ENCODE results near the gene PPFIBP1.
"Not testable (repeated sequence)": the region's sequence is repeated elsewhere in the genome, so short reads cannot be mapped to it uniquely, and the experiment has no call there.

Gene PPFIBP1

DNA sequence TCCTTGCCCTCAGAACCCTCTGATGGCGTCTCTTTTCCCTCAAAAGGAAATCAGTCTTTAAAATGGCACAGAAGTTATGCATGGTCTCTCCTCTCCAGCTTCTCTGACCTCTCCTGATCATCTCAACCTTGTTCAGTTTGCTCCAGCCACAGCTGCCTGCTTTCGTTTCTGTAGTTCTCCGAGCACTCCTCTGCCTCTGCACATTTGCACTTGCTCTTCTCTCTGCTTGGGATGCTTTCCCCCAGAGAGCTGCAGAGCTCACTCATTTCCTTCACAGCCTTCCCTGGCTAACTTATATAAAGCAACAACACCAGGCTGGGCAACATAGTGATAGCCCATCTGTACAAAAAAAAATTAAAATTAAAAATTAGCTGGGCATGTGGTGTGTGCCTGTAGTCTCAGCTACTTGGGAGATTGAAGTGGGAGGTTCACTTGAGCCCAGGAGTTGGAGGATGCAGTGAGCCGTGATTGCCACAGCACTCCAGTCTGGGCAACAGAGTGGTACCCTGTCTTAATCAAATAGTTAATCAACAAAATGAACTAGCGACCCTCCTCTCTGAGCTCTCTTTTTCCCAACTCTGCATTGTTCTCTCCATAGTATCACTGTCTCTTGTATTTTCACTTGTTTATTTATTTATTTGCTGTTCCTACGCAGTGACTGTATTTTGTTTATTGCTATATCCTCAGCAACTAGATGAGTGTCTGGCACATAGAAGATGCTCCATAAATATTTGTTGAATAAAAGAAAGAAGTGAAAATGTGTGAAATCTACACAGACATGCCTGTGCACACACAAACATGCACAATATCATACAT lies 37.7 kb downstream of the PPFIBP1 start:
- peak in 6 of 56 donors; percentile 17 to 49 (median 43) for DNase-seq

- no peak for DNase-seq
These were observed 40.7 kb downstream of the PPFIBP1 start for GRCh38 chr12:27564612-27565213.

- DNase-seq = no peak
These were observed 42.2 kb downstream of the PPFIBP1 start for GRCh38 chr12:27566159-27566558.

GRCh38 chr12:27566626-27567025 lies 42.6 kb downstream of the PPFIBP1 start:
- DNase-seq = no peak

GRCh38 chr12:27571463-27571862 lies 47.5 kb downstream of the PPFIBP1 start:
- DNase-seq = no peak

DNA sequence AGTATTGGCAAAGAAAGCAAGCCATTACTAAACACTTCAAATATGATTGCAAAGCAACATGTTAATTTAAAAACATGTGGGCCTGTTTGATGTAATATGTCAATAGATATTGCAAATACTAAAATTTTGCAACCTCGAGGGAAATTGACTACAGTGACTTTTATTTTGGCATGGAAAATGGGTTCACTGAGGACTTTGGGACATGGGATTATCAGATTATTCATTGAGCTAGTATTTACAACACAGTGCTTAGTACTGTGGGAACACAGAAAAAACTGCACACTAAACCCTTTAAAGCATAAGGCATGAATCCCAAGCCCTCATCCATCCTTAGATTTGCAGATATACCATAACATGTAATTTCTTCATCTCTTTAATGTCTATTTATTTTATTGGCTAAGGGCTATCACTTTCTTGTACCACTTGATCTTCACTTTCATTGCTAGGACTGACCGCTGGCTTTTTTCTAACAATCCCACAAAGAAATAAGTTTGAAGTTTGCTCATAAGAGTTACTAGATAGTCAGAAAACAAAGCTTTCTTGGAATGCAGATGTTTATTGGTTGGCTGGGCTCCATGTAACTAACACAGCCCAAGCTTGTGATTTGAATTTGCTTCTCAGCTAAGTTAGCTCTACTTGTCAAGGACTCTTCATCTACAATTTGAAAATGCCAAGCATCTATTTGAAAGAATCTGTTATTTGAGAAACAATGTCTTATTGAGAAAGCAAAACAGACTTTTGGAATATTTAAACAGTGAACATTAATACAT lies 48.7 kb downstream of the PPFIBP1 start:
- DNase-seq = no peak

GRCh38 chr12:27573972-27574371 lies 50.0 kb downstream of the PPFIBP1 start:
- no peak for DNase-seq

- DNase-seq = no peak
These were observed 51.2 kb downstream of the PPFIBP1 start for GRCh38 chr12:27575090-27575761.

- no peak for DNase-seq
These were observed 51.7 kb downstream of the PPFIBP1 start for GRCh38 chr12:27575762-27576118.

DNA sequence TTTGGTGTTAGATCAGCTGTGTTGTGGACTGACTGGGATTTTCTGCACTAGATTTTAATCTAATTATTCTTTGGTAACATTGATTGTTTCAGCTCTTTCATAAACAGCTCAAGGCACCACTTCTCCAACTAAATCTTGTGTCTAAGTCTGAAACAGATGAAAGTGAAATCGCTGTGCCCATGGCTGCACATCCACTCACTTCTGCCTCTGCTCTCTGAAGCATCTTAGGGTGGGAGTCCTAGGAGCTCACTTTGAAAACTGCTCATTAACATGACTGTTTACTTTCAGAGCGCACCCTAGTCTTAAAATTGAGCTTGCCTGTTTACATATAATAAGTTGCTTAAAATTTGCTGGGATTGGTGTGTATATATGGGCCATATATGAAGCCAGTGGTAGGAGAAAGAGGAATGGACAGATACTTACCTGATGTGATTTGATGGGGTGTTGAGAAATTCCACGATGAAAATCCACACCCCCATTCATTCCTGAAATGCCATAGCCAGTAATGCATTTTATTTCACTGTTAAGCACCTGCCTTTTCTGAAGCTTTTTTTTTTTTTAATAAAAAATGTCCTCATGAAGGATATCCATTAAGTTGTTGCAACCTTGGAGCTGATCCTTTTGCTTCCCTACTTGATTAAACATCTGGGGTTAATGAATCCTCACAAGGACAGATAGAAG lies 52.8 kb downstream of the PPFIBP1 start:
- DNase-seq = no peak

DNA sequence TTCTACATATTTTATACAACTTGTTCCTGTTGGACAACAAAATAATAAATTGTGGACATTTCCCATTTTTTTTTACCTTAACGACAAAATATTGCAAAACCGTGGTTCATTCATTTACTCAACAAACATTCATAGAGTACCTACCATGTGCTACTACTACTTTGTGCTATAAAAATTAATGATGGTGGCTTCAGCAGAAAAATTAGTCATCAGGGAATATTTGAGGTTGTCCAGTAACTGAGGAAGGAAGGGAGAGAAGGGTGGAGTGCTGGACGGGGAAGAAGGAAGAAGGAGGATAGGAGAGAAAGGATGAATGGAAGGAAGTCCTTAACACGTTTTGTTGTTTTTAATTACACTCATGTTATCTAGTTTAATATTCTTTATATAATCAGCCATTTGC lies 53.7 kb downstream of the PPFIBP1 start:
- no peak for DNase-seq

DNA sequence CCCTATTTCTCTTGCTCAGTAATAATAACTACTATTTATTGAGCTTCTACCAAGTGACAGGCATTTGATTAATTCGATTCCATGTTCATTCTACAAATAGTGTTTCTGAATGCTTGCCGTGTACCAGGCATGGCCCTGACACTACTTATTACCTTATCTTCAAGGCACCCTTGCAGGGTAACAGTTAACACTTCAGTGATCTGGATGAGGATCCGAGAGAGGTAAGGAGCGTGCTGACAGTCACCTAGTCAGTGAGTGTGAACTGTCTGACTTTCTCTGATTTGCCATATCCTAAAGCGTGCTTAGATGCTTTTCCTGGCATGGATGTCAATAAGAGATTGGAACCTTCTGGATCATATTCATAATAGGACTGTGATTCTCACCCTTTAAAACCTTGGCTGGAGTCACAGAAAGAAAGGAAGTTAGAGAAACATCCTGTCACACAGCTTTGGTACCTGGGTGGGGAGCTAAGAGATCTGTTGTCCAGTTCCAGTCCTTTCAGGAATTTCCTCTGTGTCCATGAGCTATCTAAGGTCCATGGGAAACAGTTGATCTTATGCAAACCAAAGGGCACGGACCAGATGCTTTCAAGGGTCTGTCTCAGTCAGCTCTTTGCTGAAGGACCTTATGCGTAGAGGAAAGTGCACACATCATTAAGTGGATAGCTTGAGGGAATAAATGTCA lies 54.8 kb downstream of the PPFIBP1 start:
- no peak for DNase-seq

GRCh38 chr12:27580561-27581330 lies 56.7 kb downstream of the PPFIBP1 start:
- DNase-seq = no peak

DNA sequence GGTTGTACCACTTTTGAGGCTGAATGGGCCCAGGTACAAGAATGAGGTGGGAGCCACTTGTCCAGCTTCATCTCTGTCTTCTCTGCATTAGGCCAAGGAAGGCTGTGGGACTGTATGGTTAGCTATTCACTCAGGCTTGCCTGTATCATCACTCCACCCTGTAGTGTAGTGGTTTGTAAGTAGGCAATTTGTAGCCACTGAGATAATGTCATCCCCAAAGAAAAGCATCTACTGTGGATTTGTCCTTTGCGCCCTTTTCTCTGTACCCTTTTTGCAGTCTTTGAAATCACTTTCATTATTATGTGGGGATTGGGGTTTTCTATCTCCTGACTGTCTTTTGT lies 57.3 kb downstream of the PPFIBP1 start:
- not testable (repeated sequence) for DNase-seq

GRCh38 chr12:27581833-27582232 lies 57.8 kb downstream of the PPFIBP1 start:
- DNase-seq = peak in 4 of 56 donors; percentile 4 to 31 (median 23)

- not testable (repeated sequence) for DNase-seq
These were observed 58.4 kb downstream of the PPFIBP1 start for GRCh38 chr12:27582445-27582844.

DNA sequence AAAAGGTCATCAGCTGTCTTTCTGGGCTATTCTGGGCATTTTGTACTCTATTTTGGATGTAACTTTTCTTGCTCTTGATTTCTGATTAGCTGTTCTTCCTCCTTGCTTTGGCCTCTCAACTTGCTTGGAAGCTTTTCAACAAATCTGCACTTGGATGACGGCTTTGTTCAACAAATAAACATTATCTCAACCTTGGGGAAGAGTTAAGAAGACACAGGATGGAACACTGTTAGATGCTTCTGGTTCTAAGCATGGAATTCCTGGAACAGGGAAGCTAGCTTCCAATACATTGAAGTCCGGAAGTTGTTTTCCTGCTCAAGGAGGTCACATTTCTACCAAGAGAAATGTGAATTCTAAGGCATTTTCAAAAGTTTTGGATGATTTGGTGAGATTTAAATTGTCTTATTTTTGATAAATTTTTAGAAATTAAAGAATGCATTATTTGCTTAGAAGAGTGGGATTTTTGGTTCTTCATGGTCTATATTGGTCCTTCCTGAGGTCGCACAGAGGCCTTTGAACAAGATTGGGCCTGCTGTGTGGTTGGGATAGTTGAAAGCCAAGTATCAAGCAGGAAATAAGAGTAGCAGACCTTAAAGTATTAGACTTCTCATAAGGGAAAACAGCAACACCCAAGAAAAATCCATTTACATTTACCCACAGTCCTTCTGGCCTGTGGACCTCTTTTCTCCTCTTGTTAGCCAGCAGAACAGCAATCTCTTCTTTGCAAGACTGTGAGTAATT lies 59.2 kb downstream of the PPFIBP1 start:
- DNase-seq = no peak

- no peak for DNase-seq
These were observed 60.0 kb downstream of the PPFIBP1 start for GRCh38 chr12:27583981-27584380.

GRCh38 chr12:27585739-27586265 lies 61.8 kb downstream of the PPFIBP1 start:
- no peak for DNase-seq
